HepG2 (cell line): ENCODE data around the gene APOC3. TPM values are rescaled to one million over a fixed set of nuclear protein-coding genes. Genes with fewer than 3 reads are reported as not detected.

ENCODE experiments used
- ADNP ChIP-seq: sonication (generic); formaldehyde crosslinking; IDR thresholded peaks from 2 replicates; pipeline ENCODE4 v1.4.0; 2020; ENCODE audit warnings: missing genetic modification reagents
- BRD4 ChIP-seq: sonication (generic); formaldehyde crosslinking; IDR thresholded peaks from 2 replicates; pipeline ENCODE4 v1.4.0; 2020; ENCODE audit warnings: missing genetic modification reagents
- EZH2 ChIP-seq: conservative IDR thresholded peaks from 2 replicates; pipeline ENCODE4 v1.6.1; 2012; ENCODE audit warnings: mild to moderate bottlenecking, low read depth, low read length, moderate library complexity
- GMEB1 ChIP-seq: sonication (generic); formaldehyde crosslinking; IDR thresholded peaks from 2 replicates; pipeline ENCODE4 v1.5.1; 2020; ENCODE audit warnings: missing genetic modification reagents, mild to moderate bottlenecking, borderline replicate concordance
- GPN1 ChIP-seq: sonication (generic); formaldehyde crosslinking; IDR thresholded peaks from 2 replicates; pipeline ENCODE4 v1.5.1; 2020; ENCODE audit warnings: missing genetic modification reagents, borderline replicate concordance
- GTF2F1 ChIP-seq: fragments of 150-350 bp; IDR thresholded peaks from 2 replicates; pipeline ENCODE4 v1.6.1; 2014; ENCODE audit warnings: low read length
- HIVEP1 ChIP-seq: sonication (generic); formaldehyde crosslinking; IDR thresholded peaks from 2 replicates; pipeline ENCODE4 v1.4.0; 2020; ENCODE audit warnings: mild to moderate bottlenecking, missing genetic modification reagents
- POGK ChIP-seq: sonication (generic); formaldehyde crosslinking; conservative IDR thresholded peaks from 2 replicates; pipeline ENCODE4 v1.8.0; 2022; ENCODE audit warnings: mild to moderate bottlenecking, moderate library complexity, missing genetic modification reagents
- PRMT3 ChIP-seq: sonication (generic); formaldehyde crosslinking; IDR thresholded peaks from 2 replicates; pipeline ENCODE4 v1.8.1; 2022; ENCODE audit warnings: low read depth, mild to moderate bottlenecking, moderate library complexity, missing genetic modification reagents, borderline replicate concordance
- PRPF4 ChIP-seq: fragments of 200-400 bp; formaldehyde crosslinking; IDR thresholded peaks from 2 replicates; pipeline ENCODE4 v1.6.1; 2016; ENCODE audit warnings: low read length, low read depth; ENCODE audit not compliant: poor library complexity, severe bottlenecking
- RFX3 ChIP-seq: IDR thresholded peaks from 2 replicates; pipeline ENCODE4 v1.6.1; 2016; ENCODE audit warnings: missing biosample characterization, missing genetic modification reagents
- TBX2 ChIP-seq: sonication (generic); formaldehyde crosslinking; IDR thresholded peaks from 2 replicates; pipeline ENCODE4 v1.5.0; 2020; ENCODE audit warnings: missing genetic modification reagents, mild to moderate bottlenecking, borderline replicate concordance
- TFE3 ChIP-seq: IDR thresholded peaks from 2 replicates; pipeline ENCODE4 v1.6.1; 2016
- ZBTB44 ChIP-seq: sonication (generic); formaldehyde crosslinking; IDR thresholded peaks from 2 replicates; pipeline ENCODE4 v1.4.0; 2020; ENCODE audit warnings: missing genetic modification reagents
- ZBTB8A ChIP-seq: sonication (generic); formaldehyde crosslinking; IDR thresholded peaks from 2 replicates; pipeline ENCODE4 v1.4.0; 2020; ENCODE audit warnings: mild to moderate bottlenecking, low read depth, missing genetic modification reagents, borderline replicate concordance
- ZNF367 ChIP-seq: sonication (generic); formaldehyde crosslinking; IDR thresholded peaks from 2 replicates; pipeline ENCODE4 v1.4.0; 2020; ENCODE audit warnings: missing genetic modification reagents, borderline replicate concordance
- ZNF460 ChIP-seq: sonication (generic); formaldehyde crosslinking; IDR thresholded peaks from 2 replicates; pipeline ENCODE4 v1.5.1; 2020; ENCODE audit warnings: missing genetic modification reagents, mild to moderate bottlenecking, borderline replicate concordance
- ZNF562 ChIP-seq: sonication (generic); formaldehyde crosslinking; IDR thresholded peaks from 2 replicates; pipeline ENCODE4 v1.8.0; 2022; ENCODE audit warnings: missing genetic modification reagents, borderline replicate concordance
- ZNF574 ChIP-seq: sonication (generic); formaldehyde crosslinking; IDR thresholded peaks from 2 replicates; pipeline ENCODE4 v1.4.0; 2020; ENCODE audit warnings: missing genetic modification reagents
- ZNF788 ChIP-seq: sonication (generic); formaldehyde crosslinking; IDR thresholded peaks from 2 replicates; pipeline ENCODE4 v1.5.0; 2020; ENCODE audit warnings: mild to moderate bottlenecking, missing genetic modification reagents, borderline replicate concordance
- polyA plus RNA-seq, 8 experiments: library from polyadenylated mRNA; depleted of rRNA in 3 of 8; stranded (reverse) in 7 of 8; unstranded in 1 of 8; fragments of >200 nt; fragmentation: Illumina TruSeq in 4 of 8; extraction: Trizol in 4 of 8; gene quantifications; 2 replicates each; pipeline versions ENCODE4 v1.2.1 to v1.2.3, GENCODE V29; 2011 to 2016; ENCODE audit warnings: low read depth in 4 of 8, missing spikeins in 1 of 8, mixed read lengths in 1 of 8; ENCODE audit not compliant: insufficient read depth in 1 of 8
- total RNA-seq, 5 experiments: library from RNA; depleted of rRNA; stranded (reverse); fragments of >200 nt; fragmentation: Illumina TruSeq; extraction: Trizol; gene quantifications; 2 replicates each; pipeline ENCODE4 v1.2.3, GENCODE V29; 2016; ENCODE audit warnings: low read depth in 1 of 5

The APOC3 gene
- total and polyA plus RNA-seq, 2 of the 13 experiments (the other 11 are each of a cell fraction or from before 2014, with no cell fraction given): 314 to 687 TPM

GRCh38 chr11:116787786-116788486, 41.8 kb upstream of the APOC3 start, which contains the start of gene ZPR1 (continued):
- no peak for TF ChIP-seq ADNP (CRISPR knock-in tag)
- peak; percentile 67 for TF ChIP-seq ZNF574 (CRISPR knock-in tag)
- TF ChIP-seq GTF2F1: no peak
- TF ChIP-seq PRPF4: no peak
- TF ChIP-seq ZNF788 (CRISPR knock-in tag): no peak
- TF ChIP-seq HIVEP1 (CRISPR knock-in tag): peak; percentile 37; the same call in 1 of the 2 replicates
- no peak for TF ChIP-seq RFX3
- no peak for TF ChIP-seq TFE3 (CRISPR knock-in tag)
- TF ChIP-seq PRMT3 (CRISPR knock-in tag): no peak; the same call in 1 of the 2 replicates
- TF ChIP-seq ZNF367 (CRISPR knock-in tag): no peak
- TF ChIP-seq EZH2: no peak
- peak; percentile 76; the same call in 1 of the 2 replicates for TF ChIP-seq POGK
- 0 out of 2 replicates have a peak, but pooled peaks have one; percentile 45 for TF ChIP-seq ZBTB44 (CRISPR knock-in tag)
- TF ChIP-seq TBX2 (CRISPR knock-in tag): no peak; the same call in 1 of the 2 replicates
- TF ChIP-seq GPN1: no peak
- TF ChIP-seq GMEB1 (CRISPR knock-in tag): no peak; the same call in 1 of the 2 replicates
- no peak for TF ChIP-seq BRD4
- no peak for TF ChIP-seq ZNF460 (CRISPR knock-in tag)
- TF ChIP-seq ZNF562: no peak
- TF ChIP-seq ZBTB8A (CRISPR knock-in tag): no peak
